Trophoblast cell (in vitro differentiated cells and primary cell): ENCODE measurements around the gene MCF2L.
A peak's percentile ranks its signal among the peaks of the same experiment; 100 is the strongest.
"Not testable (repeated sequence)": the region's sequence is repeated elsewhere in the genome, so short reads cannot be mapped to it uniquely, and the experiment has no call there.

Experiments used
- DNase-seq, 2 donors: peaks; one replicate each; pipeline ENCODE4 v3.0.0-alpha.2; 2016
- H2AFZ ChIP-seq: 2 replicates; pipeline ENCODE4 v1.6.1; 2013; ENCODE audit warnings: low read length, moderate library complexity, mild to moderate bottlenecking; ENCODE audit not compliant: insufficient read depth, poor library complexity
- H2AK5ac ChIP-seq: 2 replicates; pipeline ENCODE4 v1.6.1; 2013; ENCODE audit warnings: mild to moderate bottlenecking, low read length
- H2BK120ac ChIP-seq: 2 replicates; pipeline ENCODE4 v1.6.1; 2013; ENCODE audit warnings: low read length, mild to moderate bottlenecking, moderate library complexity; ENCODE audit not compliant: insufficient read depth, poor library complexity
- H2BK12ac ChIP-seq: 2 replicates; pipeline ENCODE4 v1.6.1; 2013; ENCODE audit warnings: mild to moderate bottlenecking, low read length, moderate library complexity
- H2BK5ac ChIP-seq: 2 replicates; pipeline ENCODE4 v1.6.1; 2013; ENCODE audit warnings: low read length, low read depth, moderate library complexity, mild to moderate bottlenecking; ENCODE audit not compliant: poor library complexity
- H3K14ac ChIP-seq: 2 replicates; pipeline ENCODE4 v1.6.1; 2013; ENCODE audit warnings: mild to moderate bottlenecking, low read length
- H3K18ac ChIP-seq: 2 replicates; pipeline ENCODE4 v1.6.1; 2013; ENCODE audit warnings: mild to moderate bottlenecking, low read length
- H3K23ac ChIP-seq: 2 replicates; pipeline ENCODE4 v1.6.1; 2013; ENCODE audit warnings: low read length
- H3K27ac ChIP-seq: 2 replicates; pipeline ENCODE4 v1.5.1; 2013; ENCODE audit warnings: low read depth, mild to moderate bottlenecking, inconsistent platforms, low read length, moderate library complexity
- H3K27me3 ChIP-seq: 2 replicates; pipeline ENCODE4 v1.6.1; 2013; ENCODE audit warnings: inconsistent platforms, mild to moderate bottlenecking, low read length, moderate library complexity; ENCODE audit not compliant: insufficient read depth
- H3K36me3 ChIP-seq, 2 experiments: 1 replicate in 1 of 2; 2 replicates in 1 of 2; pipeline ENCODE4 v1.6.1; 2013; ENCODE audit warnings: low read length in 2 of 2, mild to moderate bottlenecking in 2 of 2, moderate library complexity in 1 of 2; ENCODE audit not compliant: insufficient read depth in 2 of 2, control insufficient read depth in 1 of 2
- H3K4ac ChIP-seq: 2 replicates; pipeline ENCODE4 v1.6.1; 2013; ENCODE audit warnings: low read depth, mild to moderate bottlenecking, low read length, moderate library complexity
- H3K4me1 ChIP-seq, 2 experiments: 1 replicate in 1 of 2; 2 replicates in 1 of 2; pipeline ENCODE4 v1.6.1; 2013; ENCODE audit warnings: low read length in 2 of 2, mild to moderate bottlenecking in 2 of 2, moderate library complexity in 1 of 2; ENCODE audit not compliant: insufficient read depth in 2 of 2, control insufficient read depth in 1 of 2
- H3K4me2 ChIP-seq: 2 replicates; pipeline ENCODE4 v1.6.1; 2013; ENCODE audit warnings: inconsistent platforms, mild to moderate bottlenecking, low read length, moderate library complexity
- H3K4me3 ChIP-seq: 2 replicates; pipeline ENCODE4 v1.5.1; 2013; ENCODE audit warnings: mild to moderate bottlenecking, low read depth, low read length, inconsistent platforms
- H3K79me1 ChIP-seq: one replicate; pipeline ENCODE4 v1.6.1; 2013; ENCODE audit warnings: low read length
- H3K79me2 ChIP-seq: 2 replicates; pipeline ENCODE4 v1.6.1; 2013; ENCODE audit warnings: low read length, mild to moderate bottlenecking; ENCODE audit not compliant: control insufficient read depth, insufficient read depth, poor library complexity
- H3K9ac ChIP-seq: 2 replicates; pipeline ENCODE4 v1.6.1; 2013; ENCODE audit warnings: mild to moderate bottlenecking, low read length
- H3K9me3 ChIP-seq: 2 replicates; pipeline ENCODE4 v1.6.1; 2013; ENCODE audit warnings: low read depth, mild to moderate bottlenecking, control low read depth, inconsistent platforms, low read length; ENCODE audit not compliant: insufficient read depth
- H4K12ac ChIP-seq: 2 replicates; pipeline ENCODE4 v1.6.1; 2013; ENCODE audit warnings: low read depth, mild to moderate bottlenecking, low read length, moderate library complexity
- H4K8ac ChIP-seq: 2 replicates; pipeline ENCODE4 v1.6.1; 2013; ENCODE audit warnings: low read depth, mild to moderate bottlenecking, low read length, moderate library complexity
- H4K91ac ChIP-seq: one replicate; pipeline ENCODE4 v1.6.1; 2013; ENCODE audit warnings: low read depth, mild to moderate bottlenecking, low read length, moderate library complexity
- WGBS: extraction: QIAGEN DNeasy Blood & Tissue Kit; methylation state at CpG from one replicate; pipeline ENCODE4 v1.1.7; 2013; ENCODE audit warnings: missing lambda C conversion rate; ENCODE audit not compliant: insufficient read length, insufficient coverage; ENCODE audit errors: extremely low coverage; 5-methylcytosine and 5-hydroxymethylcytosine counted together

MCF2L gene

DNA sequence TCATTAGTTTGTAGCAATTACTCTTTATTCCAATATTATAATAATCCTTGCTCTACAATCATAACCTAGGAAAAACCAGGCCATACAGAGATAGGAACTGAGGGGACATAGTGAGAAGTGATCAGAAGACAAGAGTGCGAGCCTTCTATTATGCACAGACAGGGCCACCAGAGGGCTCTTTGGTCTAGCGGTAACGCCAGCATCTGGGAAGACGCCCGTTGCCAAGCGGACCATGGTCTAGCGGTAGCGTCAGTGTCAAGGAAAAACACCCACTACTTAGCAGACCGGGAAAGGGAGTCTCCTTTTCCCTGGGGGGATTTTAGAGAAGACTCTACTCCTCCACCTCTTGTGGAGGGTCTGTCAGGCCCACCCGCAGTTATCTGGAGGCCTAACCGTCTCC is 27.2 kb upstream of the MCF2L start:
- H3K4me2 ChIP-seq, H2AK5ac ChIP-seq, H3K9me3 ChIP-seq, H4K12ac ChIP-seq, H3K27me3 ChIP-seq, H2BK5ac ChIP-seq, H4K8ac ChIP-seq, H2BK120ac ChIP-seq, H3K79me2 ChIP-seq, H3K36me3 ChIP-seq, H4K91ac ChIP-seq, H3K9ac ChIP-seq, H2BK12ac ChIP-seq, H3K27ac ChIP-seq, H3K14ac ChIP-seq, H3K23ac ChIP-seq, H3K18ac ChIP-seq, H3K4me3 ChIP-seq, H3K79me1 ChIP-seq, H3K4me1 ChIP-seq, H2AFZ ChIP-seq, H3K4ac ChIP-seq: not testable (repeated sequence)
- peak in 1 of 2 donors; percentile 42 for DNase-seq
- WGBS: no CpG with 5 or more reads among the region's 11 CpGs

DNA sequence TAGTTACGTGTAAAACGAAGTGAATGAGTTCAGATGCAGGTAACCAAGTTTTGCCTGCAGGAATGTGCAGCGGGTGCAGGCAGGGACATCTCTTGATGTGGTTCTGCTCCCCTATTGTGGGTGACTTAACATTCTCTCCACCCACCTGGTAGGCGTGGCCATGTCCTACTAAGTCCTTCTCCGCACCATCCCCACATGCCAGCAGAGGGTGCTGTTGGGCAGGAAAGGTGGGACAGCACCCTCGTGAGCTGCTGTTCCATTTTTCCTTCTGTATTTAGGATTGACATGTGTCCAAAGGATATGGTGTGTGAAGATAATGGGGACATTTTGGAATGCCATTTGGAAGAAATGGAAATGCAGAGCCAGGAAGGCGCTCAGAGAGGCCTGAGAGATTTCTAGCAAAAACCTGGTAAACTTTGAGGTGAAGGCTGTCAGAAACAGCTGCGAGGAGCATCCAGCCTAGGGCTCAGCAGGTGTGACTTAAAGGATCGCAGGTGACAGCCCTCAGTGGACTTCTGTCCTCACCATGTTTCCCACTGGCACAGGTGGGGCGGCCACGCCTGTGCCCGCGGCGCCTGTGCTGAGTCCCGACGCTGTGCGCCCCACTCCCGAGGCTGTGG is 26.2 kb upstream of the MCF2L start:
- H2AFZ ChIP-seq: no peak overlapping the region
- no peak overlapping the region for H2AK5ac ChIP-seq
- H3K4ac ChIP-seq: no peak overlapping the region
- H3K4me1 ChIP-seq: peaks cover 3 to 5% of the 10 kb centered on the region in 2 experiments
- H4K12ac ChIP-seq: no peak overlapping the region
- H4K91ac ChIP-seq: no peak overlapping the region
- H3K9ac ChIP-seq: no peak overlapping the region
- H3K27me3 ChIP-seq: no peaks in the 10 kb centered on the region
- WGBS: no CpG with 5 or more reads among the region's 18 CpGs
- peaks cover 5% of the 10 kb centered on the region for H3K9me3 ChIP-seq
- H2BK5ac ChIP-seq: no peak overlapping the region
- H3K23ac ChIP-seq: no peak overlapping the region
- H3K18ac ChIP-seq: no peak overlapping the region
- DNase-seq: peak; percentile 90 to 99
- no peak overlapping the region for H3K27ac ChIP-seq
- H3K4me3 ChIP-seq: no peak overlapping the region
- no peak overlapping the region for H2BK120ac ChIP-seq
- no peaks in the 10 kb centered on the region for H3K79me1 ChIP-seq
- no peak overlapping the region for H3K14ac ChIP-seq
- peak overlapping the region; percentile 91 for H3K4me2 ChIP-seq
- no peaks in the 10 kb centered on the region for H3K79me2 ChIP-seq
- no peaks in the 10 kb centered on the region for H3K36me3 ChIP-seq
- H2BK12ac ChIP-seq: no peak overlapping the region
- no peak overlapping the region for H4K8ac ChIP-seq

DNA sequence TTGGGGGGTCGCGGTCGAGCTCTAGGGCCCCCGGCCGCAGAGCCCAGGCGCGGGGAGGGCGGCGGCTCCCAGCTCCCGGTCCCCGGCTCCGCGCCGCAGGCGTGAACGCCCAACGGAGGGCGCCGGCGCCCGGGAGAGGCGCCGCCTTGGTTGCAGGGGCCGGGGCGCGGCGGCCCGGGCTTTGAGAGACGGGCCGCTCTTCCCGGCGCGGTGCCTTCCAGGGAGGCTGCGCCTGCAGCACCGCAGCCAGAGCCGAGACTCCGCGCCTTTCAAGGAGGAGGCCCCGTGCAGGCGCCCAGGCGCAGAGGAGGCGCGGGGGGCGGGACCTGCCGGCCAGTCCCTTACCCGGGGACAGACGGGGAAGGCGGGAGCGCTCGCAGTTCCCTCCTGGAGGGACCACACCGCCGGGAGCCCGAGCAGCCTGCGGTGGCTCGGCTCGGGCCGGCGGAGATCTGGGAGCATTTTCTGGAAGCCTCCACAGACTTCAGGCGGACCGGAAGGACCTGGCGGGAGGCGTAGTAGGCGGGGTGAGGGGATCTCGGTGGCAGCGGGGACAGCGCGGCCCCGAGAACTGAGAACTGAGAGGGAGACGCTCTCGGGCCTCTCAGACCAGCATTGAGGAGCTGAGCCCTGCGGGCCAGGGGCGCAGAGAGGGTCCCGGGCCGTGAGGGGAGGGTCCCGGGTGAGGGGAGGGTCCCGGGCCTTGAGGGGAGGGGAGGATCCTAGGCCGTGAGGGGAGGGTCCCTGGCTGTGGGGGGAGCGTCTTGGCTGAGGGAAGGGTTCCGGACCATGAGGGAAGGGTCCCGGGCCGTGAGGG is 25.5 kb upstream of the MCF2L start:
- Histone ChIP-seq H2BK12ac (no peak overlapping the region), H3K9me3 (peaks cover 7% of the 10 kb centered on the region), H3K27ac (no peak overlapping the region), H3K9ac (no peak overlapping the region), H3K27me3 (no peaks in the 10 kb centered on the region), H3K4me2 (peak overlapping the region; percentile 91), H3K14ac (no peak overlapping the region), H2AFZ (peak overlapping the region; percentile 66), H2AK5ac (no peak overlapping the region), H4K8ac (peak overlapping the region; percentile 5), H3K79me2 (no peaks in the 10 kb centered on the region), H3K18ac (no peak overlapping the region), H3K4me1 (peaks cover 3 to 5% of the 10 kb centered on the region in 2 experiments), H2BK120ac (no peak overlapping the region), H3K4me3 (peak overlapping the region; percentile 41), H2BK5ac (no peak overlapping the region), H3K23ac (no peak overlapping the region), H4K91ac (no peak overlapping the region), H4K12ac (no peak overlapping the region), H3K36me3 (no peaks in the 10 kb centered on the region), H3K4ac (no peak overlapping the region), H3K79me1 (no peaks in the 10 kb centered on the region)
- peak in 1 of 2 donors; percentile 29 for DNase-seq
- no CpG with 5 or more reads among the region's 81 CpGs for WGBS

DNA sequence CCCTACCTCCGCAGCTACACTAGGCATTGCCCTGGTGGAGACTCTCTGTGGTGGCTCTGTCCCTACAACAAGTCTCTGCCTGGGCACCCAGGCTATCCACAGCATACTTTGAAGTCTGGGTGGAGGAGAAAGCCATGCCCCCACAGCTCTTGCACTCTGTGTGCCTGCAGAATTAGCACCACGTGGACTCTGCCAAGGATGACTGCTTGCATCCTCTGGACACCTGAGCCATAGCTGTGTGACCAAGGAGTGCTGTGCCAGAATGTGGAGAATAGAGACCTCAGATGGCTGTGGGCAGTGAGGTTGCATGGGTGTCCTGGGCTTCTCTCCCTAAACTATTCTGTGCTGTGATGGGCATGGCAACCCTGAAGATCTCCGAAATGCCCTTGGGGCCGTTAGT is 21.2 kb upstream of the MCF2L start:
- H3K9me3 ChIP-seq: peaks cover 7% of the 10 kb centered on the region
- H2BK12ac ChIP-seq: no peak overlapping the region
- no peak overlapping the region for H2AK5ac ChIP-seq
- H2BK120ac ChIP-seq: no peak overlapping the region
- H3K27ac ChIP-seq: no peak overlapping the region
- H3K4me2 ChIP-seq: no peak overlapping the region
- no peaks in the 10 kb centered on the region for H3K27me3 ChIP-seq
- H3K18ac ChIP-seq: no peak overlapping the region
- no peak overlapping the region for H4K12ac ChIP-seq
- H2BK5ac ChIP-seq: no peak overlapping the region
- H4K8ac ChIP-seq: no peak overlapping the region
- DNase-seq: no peak
- H2AFZ ChIP-seq: no peak overlapping the region
- no peak overlapping the region for H4K91ac ChIP-seq
- H3K79me2 ChIP-seq: no peaks in the 10 kb centered on the region
- H3K4me1 ChIP-seq: peaks cover 3 to 5% of the 10 kb centered on the region in 2 experiments
- no CpG with 5 or more reads among the region's 4 CpGs for WGBS
- peak overlapping the region; percentile 50 for H3K9ac ChIP-seq
- H3K36me3 ChIP-seq: no peaks in the 10 kb centered on the region
- peak overlapping the region; percentile 84 for H3K23ac ChIP-seq
- no peak overlapping the region for H3K4me3 ChIP-seq
- no peaks in the 10 kb centered on the region for H3K79me1 ChIP-seq
- no peak overlapping the region for H3K14ac ChIP-seq
- H3K4ac ChIP-seq: no peak overlapping the region
